Cerebellar cortex (tissue), 1 donor: ENCODE results near the gene NRSN2.
A peak's percentile ranks its signal among the peaks of the same experiment; 100 is the strongest.
"Not testable (repeated sequence)": the region's sequence is repeated elsewhere in the genome, so short reads cannot be mapped to it uniquely, and the experiment has no call there.

ENCODE experiments used
- DNase-seq: peaks from one replicate; pipeline ENCODE4 v3.0.0-alpha.2; 2015; ENCODE audit warnings: low spot score

NRSN2 gene

DNA sequence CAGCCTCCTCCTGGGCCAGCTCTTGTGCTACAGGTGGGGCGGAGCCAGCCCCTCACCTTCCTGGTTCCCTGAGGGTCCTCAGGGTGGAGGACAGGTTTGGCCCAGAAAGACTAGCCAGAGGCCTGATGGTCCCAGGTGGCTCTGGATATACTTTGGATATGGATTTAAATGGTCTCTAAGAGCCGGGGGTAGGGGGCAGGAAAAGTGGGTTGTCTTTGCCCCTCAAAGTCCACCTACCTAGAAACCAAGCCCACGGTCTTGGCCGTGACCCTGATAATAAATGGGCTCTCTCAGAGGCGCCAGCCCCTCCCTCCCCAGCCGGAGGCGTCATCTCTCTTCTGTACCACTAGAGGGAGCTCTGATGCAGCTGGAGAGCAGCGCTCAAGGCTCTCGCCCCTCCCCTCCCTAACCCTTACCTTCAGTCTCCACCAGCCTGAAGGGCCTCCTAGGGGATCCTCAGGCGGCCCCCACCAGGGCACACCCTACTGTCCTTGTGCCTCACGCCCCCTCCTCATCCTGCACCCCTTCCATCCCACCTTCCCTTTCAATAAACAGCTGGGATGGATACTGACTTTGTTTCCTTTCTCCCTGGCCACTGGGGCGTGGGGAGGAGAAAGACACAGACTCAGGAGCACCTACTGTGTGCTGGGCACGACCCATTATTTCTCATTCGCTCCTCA lies 7.5 kb downstream of the NRSN2 start:
- DNase-seq: peak; percentile 89

DNA sequence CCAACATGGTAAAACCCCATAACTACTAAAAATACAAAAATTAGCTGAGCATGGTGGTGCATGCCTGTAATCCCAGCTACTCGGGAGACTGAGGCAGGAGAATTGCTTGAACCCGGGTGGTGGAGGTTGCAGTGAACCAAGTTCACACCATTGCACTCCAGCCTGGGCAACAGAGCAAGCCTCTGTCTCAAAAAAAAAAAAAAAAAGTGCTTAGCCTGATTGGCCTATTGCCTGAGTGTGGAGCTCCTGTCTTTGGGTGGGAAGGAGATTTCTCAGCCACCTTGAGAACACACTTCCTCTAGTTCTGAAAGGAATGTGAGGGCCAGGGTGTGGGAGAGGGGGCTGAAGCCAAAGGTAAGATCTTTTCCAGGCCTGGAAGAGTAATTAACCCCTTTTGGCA lies 9.2 kb downstream of the NRSN2 start:
- DNase-seq: not testable (repeated sequence)

DNA sequence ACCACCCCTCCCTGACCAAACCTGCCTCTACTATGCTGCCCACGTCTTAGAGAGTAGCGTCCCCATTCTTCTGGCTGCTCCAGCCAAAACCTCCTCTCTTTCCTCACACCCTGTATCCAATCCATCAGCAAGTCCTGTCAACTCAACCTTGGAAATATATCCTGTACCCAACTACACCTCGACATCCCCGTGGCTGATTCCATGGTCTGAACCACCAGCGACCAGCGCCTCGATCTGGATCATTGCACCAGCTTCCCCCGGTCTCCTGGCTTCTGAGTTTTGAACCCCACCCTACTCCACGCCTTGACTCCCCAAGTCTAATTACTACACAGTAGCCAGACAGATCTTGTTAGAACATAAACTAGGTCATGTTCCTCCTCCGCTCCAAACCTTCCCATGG lies 9.8 kb downstream of the NRSN2 start:
- DNase-seq: no peak

DNA sequence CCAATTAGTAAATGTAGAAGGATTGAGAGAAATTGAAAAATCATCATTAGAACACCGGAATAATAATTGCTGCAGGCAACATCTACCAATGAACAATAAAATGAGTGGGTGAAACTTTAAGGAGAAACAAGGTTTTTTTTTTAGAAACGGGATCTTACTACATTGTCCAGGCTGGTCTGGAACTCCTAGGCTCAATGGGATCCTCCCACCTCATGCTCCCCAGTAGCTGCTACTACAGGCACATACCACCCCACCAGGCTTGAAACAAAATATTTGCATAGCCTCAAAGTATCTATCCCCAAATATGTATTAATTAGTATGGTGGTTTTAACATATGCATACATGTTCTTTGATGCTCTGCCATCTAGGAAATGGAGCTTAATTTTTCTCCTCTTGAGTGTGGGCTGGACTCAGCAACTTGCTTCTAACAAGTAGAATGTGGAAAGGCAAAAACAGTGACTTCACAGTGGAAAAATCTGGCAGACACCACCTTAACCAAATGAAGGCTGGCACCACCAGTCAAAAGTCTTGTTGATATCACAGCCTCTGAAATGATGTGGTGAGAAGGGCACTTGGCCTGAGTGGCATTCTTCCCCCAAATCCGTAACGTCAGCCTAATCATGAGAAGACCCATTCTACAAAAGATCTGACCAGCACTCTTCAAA lies 12.1 kb downstream of the NRSN2 start:
- no peak for DNase-seq

DNA sequence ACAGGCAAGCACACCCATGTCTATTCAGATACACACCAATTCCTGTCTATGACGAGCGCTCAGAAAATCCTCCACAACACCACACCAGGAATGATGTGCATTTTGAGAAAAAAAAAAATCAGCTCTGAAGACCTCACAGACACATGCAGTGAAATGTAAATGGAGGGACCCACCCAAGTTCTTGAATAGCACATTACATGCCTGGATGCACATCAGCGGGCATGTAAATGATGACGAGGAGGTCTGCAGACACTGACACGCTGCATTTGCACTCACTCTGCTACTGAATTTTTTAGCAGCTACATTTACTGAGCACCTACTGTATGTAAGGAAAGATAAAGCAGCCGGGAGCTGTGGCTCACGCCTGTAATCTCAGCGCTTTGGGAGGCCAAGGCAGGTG lies 14.7 kb downstream of the NRSN2 start:
- no peak for DNase-seq

DNA sequence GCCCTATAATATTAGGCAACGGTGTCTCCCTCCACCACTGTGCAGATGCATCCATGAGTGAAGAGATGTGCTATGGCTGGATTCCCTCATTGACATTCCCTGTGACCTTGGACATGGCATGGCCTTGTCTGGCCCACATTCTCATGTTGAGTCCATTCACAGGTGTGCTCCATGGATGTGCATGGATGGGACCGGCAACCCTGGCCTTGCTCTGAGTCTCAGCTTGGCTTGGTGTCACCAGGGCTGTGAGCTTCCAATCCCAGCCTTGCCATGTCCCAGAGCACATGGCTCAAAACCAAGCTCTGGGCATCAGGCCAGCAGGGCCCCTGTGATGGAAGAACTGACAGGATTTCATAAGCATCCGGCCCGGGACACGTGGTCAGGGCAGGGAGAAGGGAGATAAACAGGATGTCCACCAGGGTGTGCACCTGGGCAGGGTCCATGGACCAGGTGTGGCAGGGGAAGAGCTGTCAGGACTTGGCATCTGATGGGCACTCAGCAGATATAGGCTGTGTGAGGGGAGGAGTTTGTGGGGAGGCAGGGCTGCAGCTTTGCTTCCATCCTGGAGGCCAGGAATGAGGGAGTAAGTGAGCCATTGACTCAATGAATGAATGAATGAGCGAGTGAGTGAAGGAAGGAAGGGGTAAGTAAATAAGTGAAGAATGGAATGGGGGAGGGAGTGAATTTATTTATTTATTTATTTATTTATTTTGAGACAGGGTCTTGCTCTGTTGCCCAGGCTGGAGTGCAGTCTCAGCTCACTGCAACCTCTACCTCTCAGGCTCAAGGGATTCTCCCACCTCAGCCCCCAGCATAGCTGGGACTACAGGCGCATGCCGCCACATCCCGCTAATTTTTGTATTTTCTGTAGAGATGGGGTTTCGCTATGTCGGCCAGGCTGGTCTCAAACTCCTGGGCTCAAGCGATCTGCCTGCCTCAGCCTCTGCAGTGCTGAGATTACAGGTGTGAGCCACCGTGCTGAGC lies 15.7 kb downstream of the NRSN2 start:
- DNase-seq: peak; percentile 86

DNA sequence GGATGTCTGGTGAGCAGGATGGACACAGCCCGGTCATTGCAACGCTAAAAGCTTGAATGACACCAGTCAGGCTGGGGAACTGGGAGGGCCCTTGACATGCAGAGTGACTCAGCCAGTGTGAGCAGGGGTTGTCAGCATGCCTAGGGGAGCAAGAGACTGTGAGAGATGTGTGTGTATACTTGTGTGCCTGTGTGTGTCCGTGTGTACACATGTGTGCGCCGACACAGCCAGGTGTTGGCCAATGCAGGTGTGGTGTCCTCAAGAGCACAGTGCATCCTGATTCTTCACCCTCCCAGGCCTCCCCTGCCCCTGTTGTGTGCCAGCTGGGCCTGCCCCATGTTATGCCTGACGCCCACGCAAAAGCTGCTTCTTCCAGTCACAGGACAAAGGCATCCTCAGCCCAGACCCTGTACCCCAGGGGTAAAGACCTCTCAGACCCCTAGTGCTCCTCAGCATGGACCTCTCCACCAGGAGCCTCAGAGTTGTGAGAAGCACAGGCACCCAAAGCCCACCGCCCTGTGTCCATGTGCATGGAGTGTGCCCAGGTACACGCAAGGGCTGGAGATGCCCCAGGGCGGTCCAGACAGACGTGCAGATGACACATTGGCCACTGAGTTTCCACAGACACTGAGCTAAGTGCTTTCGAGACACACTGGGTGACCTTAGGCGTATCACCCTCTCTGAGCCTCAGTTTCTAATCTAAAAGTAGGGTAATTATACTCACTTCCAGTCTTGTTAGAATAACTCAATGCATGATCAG lies 16.6 kb downstream of the NRSN2 start:
- DNase-seq: no peak

DNA sequence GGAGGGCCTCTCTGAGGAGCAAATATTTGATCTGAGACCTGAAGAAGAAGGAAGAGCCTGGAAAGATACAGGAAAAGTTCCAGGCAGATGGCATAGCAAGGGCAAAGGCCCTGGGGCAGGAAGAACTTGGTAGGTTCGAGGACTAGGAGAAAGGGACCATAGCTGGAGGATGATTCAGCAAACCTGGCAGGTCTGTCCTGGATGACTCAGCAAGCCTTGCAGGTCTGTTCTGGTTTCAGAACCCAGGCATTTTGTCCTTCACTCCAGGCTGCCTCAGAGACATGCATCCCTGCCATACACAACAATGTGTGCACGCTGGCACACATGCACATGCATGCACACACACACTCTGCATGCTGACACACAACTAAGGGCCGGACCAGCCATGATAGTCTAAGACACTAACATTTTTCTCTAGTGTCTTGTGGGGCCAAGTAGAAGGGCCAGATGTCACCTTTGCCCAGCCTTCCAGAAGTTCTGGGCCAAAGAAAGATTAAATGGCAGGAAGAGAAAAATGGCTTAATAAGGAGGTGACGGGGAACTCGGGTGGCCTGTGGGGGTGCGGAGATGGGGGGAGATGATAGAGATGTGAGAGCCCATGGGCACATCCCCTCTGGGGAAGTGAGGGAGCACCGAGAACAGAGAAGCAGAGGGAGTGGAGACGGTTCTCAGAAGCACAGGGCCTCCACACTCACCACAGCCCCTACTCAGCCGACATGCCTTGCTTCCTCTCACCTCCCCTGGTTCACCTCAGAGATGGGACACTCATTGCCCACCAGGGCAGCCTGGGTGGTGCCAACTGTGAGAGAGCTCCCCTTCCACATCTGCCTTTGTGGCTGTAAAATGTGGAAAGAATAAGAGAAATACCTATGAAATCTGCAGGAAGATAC lies 18.2 kb downstream of the NRSN2 start:
- DNase-seq: no peak

DNA sequence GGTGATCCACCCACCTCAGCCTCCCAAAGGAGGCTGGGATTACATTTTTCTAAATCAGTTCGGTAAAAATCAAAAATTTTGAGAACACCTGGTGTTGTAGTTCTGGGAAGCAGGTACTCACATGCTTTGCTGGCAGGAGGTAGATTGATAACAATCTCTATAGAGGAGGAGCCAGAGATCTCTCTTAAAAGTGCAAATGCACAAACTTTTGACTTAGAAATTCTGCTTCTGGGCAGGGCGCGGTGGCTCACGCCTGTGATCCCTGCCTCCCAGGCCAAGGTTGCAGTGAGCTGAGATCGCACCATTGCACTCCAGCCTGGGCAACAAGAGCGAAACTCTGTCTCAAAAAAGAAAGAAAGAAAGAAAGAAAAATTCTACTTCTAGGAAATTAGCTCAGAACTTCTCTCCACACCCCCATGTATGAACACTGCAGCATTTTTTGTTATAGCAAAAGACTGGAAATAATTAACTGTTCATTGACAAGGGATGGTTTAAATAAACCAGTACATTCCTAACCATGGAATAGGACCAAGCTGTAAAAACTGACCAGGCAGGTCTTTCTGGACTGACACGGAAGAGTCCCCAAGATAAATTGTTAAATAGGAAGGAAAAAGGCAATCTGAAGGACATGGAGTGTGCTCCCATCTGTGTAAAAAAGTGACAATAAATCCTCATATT lies 19.3 kb downstream of the NRSN2 start:
- DNase-seq: no peak

DNA sequence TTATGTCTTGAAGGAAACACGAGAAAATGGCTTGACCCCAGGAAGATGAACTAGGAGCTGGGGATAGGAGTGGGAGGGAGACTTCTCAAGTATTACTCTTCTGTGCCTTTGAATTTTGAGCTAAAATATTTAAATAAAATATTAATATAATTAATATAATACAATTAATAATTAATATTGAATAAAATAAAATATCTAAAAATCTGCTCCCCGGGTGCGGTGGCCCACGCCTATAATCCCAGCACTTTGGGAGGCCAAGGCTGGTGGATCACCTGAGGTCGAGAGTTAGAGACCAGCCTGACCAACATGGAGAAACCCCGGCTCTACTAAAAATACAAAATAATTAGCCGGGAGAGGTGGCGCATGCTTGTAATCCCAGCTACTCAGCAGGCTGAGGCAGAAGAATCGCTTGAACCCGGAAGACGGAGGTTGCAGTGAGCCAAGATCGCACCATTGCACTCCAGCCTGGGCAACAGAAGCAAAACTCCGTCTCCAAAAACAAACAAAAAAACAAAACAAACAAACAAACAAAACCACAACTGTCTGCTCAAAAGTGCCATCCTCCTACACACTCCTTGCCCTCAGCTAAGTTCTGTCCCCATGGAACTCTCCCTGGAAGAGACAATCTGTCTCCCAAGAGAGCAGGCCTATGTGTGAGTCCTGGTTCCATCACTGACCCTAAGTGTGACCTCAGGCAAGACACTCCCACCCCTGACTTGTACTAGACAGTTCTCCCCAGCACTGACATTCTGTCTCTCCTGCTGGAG lies 20.0 kb downstream of the NRSN2 start:
- DNase-seq: no peak

DNA sequence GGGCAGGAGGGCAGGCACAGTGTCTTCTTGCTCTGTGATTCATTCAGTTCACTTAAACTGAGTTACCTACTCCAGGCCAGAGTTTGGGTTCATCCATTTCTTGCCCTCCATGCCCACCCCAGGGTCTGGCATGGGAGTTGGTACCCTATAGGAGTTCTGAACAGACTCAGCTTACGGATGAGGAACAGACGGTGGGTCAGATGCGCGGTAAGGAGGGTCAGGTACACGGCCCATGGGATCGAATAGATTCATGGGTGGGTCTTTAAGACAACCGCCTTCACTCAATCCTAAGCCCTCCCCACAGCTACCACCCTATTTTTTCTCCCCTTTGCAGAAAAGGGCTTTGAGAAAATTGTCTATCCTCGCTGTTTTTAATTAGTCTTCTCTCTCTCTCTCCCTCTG lies 20.6 kb downstream of the NRSN2 start:
- DNase-seq: no peak

DNA sequence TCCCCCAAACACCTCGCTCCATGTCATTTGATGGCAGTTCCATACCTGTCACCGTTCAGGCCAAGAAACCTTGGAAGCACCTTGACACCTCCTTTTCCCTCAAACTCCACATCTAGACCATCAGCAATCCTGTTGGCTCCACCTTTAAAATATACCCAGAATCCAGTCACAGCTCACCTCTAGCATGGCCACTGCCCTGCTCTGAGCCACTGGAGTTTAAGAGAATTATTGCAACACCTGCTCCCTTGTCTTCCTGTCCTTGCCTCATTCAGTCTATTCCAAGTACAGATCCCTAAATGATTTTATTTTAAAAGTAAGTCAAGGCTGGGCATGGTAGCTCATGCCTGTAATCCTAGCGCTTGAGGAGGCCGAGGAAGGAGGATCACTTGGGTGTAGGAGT lies 22.0 kb downstream of the NRSN2 start:
- no peak for DNase-seq

DNA sequence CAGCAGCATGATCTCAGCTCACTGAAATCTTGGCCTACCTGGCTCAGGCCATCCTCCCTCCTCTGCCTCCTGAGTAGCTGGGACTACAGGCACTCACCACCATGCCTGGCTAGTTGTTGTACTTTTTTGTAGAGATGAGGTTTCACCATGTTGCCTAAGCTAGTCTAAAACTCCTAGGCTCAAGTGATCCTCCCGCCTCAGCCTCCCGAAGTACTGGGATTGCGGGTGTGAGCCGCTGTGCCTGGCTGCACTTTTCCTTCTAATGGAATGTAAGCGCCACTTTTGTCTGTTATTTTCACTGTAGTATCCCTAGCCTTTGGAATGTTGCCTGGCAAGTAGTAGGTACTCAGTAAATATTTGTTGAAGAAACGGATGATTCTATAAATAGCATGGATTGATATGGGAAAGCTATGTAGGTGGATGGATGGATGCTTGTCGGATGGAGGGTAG lies 23.3 kb downstream of the NRSN2 start:
- no peak for DNase-seq

DNA sequence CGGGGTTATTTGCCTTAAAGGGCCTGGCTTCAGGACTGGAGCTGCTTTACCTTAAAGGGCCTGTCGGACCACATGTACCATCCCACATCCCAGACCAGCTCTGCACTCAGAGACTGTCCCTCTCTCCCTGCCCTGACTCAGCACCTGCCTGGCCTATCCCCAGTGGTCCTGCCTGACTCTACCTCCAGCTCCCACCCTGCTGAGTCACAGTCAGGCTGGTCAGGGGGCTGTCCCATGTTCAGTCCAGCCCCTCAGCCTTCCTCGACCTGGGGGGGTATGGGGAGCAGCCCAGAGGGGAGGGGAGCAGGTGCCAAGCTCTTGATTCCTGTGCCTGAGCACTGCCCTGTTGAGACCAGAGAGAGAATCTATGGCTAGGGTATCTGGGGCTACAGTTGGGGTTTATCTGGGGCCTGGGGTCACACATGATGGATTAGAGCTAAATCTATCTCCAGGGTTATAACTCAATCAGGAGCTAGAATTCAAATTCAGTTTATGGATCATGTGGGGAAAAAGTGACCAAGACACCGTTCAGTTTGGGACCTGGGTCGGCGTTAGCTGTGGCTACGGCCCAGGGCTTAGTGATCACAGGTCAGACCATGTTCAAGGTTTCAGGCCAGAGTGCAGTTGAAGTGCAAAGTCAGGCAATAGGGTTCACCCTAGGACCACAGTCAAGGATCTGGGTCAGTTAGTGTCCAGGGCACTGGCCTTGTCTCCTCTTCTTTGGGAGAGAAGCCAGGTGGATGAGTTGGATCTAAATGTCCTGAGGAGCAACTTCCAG lies 24.3 kb downstream of the NRSN2 start:
- DNase-seq: no peak

DNA sequence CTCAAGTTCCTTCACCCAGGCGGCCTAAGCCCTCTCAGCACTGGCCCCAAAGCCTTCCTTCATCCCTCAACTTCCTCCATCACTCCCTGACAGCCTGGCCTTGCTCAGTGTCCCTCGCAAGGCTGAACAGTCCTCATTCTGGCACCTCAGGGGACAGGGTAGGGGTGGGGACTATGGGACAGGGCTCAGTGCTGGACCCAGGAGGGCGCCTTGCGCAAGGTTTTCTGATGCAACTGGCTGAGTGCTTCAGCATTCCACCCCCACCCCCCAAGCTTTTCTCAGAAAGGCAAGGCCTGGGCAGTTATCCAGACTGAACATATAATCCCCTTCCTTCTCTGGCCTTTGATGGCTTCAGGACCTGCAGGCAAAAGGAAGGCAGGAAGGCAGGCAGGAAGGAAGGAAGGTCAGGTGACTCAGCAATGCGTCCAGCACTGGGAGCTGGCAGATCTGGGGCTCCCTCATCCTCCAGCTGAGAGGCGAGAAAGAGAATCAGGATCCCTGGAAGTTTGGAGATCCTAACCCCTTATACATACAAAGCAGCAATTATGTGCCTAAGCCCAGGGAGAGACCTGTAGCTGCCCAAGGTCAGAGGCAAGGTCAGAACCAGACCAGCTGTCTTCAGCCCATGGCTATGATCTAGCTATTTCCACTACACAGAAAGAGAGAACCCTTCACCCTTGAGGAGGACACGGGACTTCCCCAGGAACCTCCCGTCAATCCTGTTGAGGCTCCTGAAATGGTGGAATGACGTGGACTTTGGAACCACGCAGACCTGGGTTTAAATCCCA lies 25.0 kb downstream of the NRSN2 start:
- no peak for DNase-seq

DNA sequence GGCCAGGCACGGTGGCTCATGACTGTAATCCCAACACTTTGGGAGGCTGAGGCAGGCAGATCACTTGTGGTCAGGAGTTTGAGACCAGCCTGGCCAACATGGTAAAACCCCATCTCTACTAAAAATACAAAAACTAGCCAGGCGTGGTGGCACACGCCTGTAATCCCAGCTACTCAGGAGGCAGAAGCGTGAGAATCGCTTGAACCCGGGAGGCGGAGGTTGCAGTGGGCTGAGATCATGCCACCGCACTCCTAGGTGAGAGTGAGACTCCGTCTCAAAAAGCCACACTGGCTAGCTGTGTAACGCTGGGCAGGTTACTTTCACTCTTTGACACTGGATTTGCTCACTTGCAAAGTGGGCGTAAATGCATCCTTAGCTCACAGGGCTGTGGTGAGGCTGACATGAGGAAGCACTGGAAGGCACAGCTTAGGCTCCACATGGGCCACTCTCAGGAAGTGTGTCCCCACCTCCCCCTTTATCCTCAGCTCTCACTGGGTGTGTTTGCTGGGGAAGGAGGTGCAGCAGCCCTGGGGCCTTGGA lies 25.7 kb downstream of the NRSN2 start:
- DNase-seq: not testable (repeated sequence)

DNA sequence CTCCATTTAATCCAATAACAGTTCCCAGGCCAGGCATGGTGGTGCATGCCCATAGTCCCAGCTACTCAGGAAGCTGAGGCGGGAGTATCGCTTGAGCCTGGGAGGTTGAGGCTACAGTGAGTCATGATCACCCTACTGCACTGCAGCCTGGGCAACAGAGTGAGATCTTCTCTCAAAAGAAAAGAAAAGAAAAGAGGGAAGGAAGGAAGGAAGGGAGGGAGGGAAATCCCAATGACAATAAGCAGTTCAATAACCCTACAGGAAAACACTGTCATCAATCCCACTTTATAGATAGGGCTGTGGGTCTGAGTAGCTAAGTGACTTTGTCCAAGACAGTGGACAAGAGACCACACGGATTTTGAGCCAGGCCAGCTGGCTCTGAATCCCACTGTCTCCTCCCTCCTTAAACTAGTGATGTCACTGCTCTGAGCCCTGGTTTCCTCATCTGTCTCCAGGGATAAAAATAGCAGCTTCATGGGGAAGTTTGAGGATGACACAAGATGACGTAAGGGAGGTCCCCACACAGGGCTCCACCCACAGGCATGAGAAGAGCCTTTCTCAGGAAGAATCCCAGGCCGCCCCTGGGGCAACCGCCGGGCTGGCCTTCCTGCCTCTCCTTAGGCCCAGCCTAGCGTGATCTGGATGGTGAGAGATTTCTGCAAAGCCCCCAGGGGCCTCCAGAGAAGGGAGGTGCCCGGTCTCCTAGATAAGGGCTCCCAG lies 26.4 kb downstream of the NRSN2 start:
- no peak for DNase-seq
